LNCaP clone FGC (cell line): ENCODE results near the gene GPR84.

Experiments used
- DNase-seq: peaks from one replicate; pipeline ENCODE4 v3.0.0-alpha.2; 2011; ENCODE audit warnings: low read depth
- H3K4me3 ChIP-seq: 2 replicates; pipeline ENCODE4 v1.5.1; 2011; ENCODE audit warnings: mild to moderate bottlenecking, low read depth, low read length, control low read depth
- CTCF ChIP-seq: IDR thresholded peaks from 2 replicates; pipeline ENCODE4 v1.5.1; 2012; ENCODE audit warnings: mild to moderate bottlenecking; ENCODE audit not compliant: control insufficient read depth, insufficient read depth; ENCODE audit errors: extremely low read depth

Gene GPR84

GRCh38 chr12:54364413-54364812 lies at the start of gene GPR84:
TSS of gene GPR84 (minus strand) at chr12:54364486. CDS start at chr12:54363851, 635 bp downstream.
- no peak within 1 kb of the TSS for H3K4me3 ChIP-seq
- no peak for DNase-seq
- TF ChIP-seq CTCF, result no peak

GRCh38 chr12:54413284-54414190 lies 49.3 kb upstream of the GPR84 start:
- DNase-seq, result no peak
- no peak overlapping the region for H3K4me3 ChIP-seq
- TF ChIP-seq CTCF, result no peak

GRCh38 chr12:54412786-54413185 lies 48.5 kb upstream of the GPR84 start:
- DNase-seq, result no peak
- no peak overlapping the region for H3K4me3 ChIP-seq
- no peak for TF ChIP-seq CTCF

GRCh38 chr12:54412348-54412747 lies 48.1 kb upstream of the GPR84 start:
- H3K4me3 ChIP-seq, result no peak overlapping the region
- TF ChIP-seq CTCF, result no peak
- DNase-seq, result no peak

- TF ChIP-seq CTCF, result no peak
- no peak overlapping the region for H3K4me3 ChIP-seq
- DNase-seq, result no peak
These were observed 47.3 kb upstream of the GPR84 start for GRCh38 chr12:54411391-54412241.

- DNase-seq, result no peak
- no peak for TF ChIP-seq CTCF
- H3K4me3 ChIP-seq, result no peak overlapping the region
These were observed 45.0 kb upstream of the GPR84 start for GRCh38 chr12:54409267-54409666.
